HG03460 (cell line): ENCODE results near the gene CSNK2A2.

ENCODE experiments used
- ATAC-seq: cut with Tn5 transposase; IDR thresholded peaks from one replicate; pipeline ENCODE4 v1.9.1; 2021; ENCODE audit not compliant: unreplicated experiment

CSNK2A2 gene

DNA sequence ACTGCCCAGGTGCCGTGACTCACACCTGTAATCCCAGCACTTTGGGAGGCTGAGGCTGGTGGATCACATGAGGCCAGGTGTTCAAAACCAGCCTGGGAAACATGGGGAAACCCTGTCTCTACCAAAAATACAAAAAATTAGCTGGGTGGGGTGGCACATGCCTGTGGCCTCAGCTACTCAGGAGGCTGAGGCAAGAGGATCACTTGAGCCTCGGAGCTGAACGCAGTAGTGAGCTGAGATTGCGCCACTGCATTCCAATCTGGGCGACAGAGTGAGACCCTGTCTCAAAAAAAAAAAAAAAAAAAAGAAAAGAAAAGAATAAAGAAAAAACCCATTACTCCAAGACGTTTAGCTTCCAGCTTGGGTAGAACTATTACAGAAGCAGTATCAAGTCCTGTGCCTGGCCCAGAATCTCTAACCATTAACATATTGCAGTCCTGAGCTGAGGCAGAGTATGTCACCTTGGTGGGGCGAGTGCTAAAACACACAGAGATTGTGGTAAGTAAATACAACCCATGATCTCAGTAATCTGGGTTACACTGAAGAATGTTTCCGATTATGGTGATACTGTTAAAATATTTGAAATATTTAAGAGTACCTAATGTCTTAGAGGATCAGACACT lies 45.5 kb downstream of the CSNK2A2 start:
- no peak for ATAC-seq

DNA sequence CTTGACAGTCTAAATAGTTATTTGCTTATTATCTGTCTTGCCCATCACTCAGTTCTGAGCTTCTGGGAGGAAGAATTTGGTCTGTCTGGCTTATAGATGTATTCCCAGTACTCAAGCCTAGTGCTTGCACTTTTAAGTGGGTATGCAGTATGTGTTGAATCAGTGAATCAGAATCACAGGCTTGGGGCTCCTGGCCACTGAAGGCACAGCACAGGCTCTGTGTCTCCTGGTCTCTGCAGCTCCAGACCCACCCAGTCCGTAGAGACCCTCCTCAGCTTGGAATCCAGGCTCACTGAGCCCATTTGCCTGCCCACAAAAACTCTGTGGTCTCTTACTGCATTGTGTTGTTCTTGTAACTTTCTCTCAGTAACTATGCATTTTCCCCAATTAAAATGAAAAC lies 49.4 kb downstream of the CSNK2A2 start:
- ATAC-seq, result no peak

DNA sequence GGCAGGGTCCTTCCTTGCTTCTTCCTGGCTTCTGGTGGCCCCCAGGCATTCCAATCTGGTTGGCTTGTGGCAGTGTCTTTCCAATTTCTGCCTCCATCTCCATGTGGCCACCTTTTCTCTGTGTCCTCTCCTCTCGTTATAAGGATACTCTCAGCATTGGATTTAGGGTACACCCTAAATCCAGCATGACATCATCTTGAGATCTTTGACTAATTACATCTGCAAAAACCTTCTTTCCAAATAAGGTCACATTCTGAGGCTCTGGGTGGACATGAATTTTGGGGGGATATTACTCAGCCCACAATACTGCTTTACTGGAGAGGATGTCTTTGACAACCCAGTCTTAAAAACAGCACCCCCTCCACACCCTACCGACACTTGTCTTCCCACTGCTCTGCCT lies 49.8 kb downstream of the CSNK2A2 start:
- no peak for ATAC-seq

DNA sequence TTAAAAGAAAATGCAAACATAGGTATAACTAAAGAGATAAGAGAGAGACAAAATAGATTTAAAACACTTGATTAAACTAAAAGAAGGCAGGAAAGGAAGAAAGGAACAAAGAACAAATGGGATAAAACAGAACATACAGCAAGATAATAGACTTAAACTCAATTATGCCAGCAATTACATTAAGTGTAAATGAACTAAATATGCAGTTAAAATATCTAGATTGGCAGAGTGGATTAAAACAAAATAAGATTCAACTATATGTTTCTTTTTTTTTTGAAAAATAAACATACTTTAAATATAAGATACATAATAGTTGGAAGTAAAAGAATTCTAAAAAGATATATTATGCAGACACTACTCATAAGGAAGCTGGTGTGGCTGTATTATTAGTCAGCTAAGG lies 59.1 kb downstream of the CSNK2A2 start:
- ATAC-seq, result no peak

DNA sequence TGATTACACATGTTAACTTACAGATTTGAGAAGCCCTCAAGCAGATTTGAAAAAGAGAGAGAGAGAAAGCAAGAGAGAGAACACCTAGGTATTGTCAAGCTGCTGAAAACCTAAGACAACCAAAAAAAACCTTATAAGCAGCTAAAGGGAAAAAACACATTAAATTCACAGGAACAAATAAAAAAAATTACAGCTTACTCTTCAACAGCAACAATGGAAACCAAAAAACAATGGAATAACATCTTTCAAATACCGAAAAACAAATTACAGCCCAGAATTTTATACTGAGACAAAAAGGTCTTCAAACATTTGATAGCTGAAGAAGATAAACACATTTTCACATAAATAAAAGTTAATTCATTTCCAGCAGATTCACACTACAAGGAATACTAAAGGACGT lies 60.3 kb downstream of the CSNK2A2 start:
- ATAC-seq, result no peak

DNA sequence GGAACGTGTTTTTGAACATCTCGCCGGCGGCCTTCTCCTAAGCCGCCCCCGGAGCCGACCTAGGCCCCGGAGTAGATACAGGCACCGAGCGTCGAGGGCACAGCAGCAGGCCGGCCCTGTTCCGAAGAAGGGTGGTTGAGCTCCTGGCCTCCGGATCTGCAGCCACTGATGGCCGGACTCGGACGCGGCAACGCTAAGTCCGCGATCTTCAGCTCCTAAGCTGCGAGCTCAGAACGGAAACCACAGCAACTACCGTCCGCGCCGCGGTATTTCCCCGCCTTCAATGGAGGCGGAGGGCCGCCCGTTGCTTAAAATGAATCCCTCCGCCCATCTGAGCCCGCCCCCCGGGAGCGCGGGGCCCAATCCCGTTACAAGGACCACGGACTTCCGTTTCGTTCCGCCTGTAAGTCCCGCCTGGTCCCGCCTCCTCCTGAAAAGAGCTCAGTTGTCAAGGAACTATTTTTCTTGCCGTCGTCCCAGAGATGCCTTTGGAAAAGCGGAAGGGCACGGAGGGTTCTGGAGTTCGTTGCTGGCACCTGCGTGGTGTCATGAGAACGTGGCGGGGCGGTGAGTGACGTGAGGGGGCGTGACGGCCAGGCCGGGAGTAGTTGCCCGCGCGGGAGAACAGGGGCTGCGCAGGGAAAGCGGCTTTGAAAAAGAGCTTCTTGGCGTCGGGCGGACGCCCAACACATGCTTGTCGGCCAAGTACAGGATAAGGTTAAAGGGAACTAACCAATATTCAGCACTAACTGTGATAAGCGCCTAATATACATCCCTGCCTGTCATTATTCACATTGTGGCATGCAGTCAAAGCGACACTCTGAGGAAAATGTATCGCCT lies 68.6 kb downstream of the CSNK2A2 start, which contains the start of gene CFAP20:
Gene CFAP20 (minus strand): TSS at position 285 of the 840 bp plus-strand sequence. CDS start 266 bp downstream, at position 19.
- peak; percentile 78 for ATAC-seq

DNA sequence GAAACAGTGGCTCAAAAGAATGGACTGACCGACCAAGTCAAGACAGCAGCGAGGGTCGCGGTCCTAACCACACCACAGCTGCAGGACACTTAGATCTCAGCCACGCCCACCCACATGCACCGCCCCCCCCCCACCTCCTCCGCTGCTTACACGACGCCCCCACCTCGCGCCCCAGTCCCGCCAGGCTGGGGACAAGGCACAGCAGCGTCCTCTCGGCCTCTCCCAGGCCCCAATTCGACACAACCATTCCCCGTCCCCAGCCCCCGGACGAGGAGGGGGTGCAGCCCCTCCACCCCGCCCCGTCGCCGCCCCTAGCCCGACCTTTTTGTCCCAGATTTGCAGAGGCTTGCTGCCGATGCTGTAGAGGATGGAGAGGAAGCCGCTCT lies 69.2 kb downstream of the CSNK2A2 start:
- peak; percentile 14 for ATAC-seq

DNA sequence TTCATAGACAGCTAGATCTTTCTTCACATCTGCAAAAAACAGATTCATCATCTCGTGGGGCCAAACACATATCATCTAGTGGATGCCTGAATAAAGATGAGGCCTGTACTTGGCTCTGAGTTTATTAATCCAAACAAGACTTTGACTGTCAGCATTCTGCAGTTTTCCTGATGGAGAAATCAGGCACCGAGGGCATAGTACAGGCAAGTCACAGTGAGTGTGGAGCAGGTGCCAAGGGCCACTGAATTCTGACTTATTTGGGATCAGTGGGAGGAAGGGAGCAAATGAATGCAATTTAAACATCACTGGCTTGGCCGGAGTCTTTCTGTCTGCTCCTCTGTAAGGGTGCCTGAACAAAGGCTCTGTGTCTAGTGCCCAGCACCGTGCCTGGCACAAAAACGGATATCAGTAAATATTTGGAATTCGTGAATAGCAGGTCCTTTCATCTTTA lies 69.7 kb downstream of the CSNK2A2 start:
- ATAC-seq, result no peak

DNA sequence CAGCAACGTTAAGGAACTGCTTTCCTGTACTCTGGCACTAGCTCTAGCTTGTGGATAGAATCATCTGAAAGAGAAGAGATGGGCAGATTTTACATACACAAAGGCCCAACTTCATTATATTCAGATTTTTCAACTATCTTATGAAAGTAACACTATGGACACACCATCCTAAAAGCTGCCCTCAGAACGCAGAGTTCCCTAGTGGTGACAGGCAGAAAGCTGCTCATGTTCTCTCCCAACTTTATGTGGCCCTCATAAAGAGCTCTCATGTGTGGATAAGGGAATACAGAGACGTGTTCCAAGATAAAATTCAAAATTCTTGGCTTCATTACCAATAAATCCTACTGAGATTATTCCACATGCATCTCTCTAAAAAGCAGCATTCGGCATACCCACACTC lies 70.3 kb downstream of the CSNK2A2 start:
- no peak for ATAC-seq

DNA sequence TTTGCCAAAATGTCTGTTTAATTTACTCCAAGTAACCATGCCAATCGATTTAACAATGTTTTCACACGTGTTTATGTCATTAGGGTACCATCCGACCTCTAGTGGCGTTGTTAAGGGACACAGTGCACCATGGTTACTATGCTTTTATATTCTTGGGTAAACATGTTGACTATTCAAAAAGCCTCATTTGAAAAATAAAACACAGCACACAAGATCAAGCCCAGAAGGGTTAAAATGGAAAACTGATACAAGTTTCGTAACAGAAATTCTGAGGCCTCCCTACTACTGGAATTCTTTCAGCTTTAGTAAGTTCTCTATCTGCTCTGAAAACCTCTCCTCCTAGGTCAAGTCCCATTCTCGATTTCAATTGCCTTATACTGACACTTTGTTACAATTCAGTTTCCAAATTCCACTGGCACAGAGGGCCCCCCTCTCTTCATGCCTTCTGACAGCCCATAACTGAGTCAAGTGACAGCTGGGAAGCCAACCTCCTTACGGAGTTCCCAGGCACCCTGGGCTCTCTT lies 70.8 kb downstream of the CSNK2A2 start:
- ATAC-seq, result no peak

DNA sequence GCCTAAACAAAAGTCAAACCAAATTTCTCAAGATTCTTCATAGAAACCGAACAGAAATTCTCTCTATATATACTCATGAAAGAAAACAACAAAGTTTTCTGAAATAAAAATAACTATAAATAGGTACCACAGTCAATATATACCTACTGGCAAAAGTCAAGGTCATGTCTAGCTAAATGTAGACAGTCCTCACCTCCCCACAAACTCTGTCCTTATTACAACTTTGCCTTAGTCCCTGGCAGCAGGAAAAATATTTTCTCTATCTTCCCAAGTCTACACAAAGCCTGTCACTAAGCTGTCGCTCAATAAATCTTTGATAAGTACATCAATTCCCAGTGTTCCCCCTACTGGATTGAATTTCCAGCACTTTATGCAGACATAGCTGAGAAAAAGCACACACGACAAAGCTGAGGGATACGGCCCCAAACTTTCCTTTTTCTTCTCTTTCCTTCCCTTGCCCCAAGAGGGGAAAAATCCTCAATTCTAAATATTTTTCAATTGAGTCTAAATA lies 71.4 kb downstream of the CSNK2A2 start:
- ATAC-seq, result no peak

DNA sequence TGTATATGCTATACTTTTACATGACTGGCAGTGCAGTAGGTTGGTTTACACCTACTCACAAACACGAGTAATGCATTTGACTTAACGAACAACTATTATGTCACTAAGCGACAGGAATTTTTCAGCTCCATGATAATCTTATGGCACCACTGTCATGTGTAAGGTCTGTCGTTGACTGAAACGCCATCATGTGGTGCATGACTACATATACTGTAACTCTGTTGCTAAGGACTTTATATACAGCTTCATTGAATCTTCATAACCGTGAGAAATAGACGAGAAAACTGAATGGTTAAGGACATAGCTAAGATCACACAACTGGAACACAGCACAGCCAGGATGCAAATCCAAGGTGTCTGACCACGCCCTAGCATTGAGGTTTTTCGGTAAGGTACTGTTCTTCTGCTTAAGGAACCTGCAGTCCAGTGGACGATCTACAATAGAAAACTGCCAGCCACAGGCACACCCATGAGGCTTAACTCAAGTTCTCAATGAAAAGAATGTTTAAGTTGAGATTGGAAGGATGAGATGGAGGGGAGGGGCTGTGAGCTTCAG lies 72.0 kb downstream of the CSNK2A2 start:
- ATAC-seq, result no peak

DNA sequence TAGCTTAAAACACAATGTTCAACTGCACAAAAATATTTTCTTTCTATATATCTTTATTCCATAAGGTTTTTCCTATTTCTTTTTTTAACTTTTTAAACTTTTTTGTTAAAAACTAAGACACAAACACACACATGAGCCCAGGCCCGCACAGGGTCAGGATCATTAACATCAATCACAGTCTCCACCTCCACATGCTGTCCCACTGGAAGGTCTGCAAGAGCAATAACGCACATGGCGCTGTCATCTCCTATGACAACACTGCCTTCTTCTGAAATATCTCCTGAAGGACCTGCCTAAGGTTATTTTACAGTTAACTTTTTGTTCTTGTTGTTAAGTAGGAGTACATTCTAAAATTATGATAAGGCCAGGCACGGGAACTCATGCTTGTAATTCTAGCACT lies 72.9 kb downstream of the CSNK2A2 start:
- ATAC-seq, result no peak

DNA sequence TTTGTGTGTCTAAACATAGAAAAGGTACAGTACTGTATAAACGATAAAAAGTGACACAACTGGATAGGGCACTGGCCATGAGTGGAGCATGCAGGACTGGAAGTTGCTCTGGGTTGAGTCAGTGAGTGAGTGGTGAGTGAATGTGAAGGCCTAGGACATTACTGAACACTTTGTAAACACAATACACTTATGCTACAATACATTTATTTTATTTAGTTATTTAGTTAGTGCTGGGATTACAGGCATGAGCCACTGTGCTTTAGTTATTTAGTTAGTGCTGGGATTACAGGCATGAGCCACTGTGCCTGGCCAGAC lies 73.3 kb downstream of the CSNK2A2 start:
- no peak for ATAC-seq

DNA sequence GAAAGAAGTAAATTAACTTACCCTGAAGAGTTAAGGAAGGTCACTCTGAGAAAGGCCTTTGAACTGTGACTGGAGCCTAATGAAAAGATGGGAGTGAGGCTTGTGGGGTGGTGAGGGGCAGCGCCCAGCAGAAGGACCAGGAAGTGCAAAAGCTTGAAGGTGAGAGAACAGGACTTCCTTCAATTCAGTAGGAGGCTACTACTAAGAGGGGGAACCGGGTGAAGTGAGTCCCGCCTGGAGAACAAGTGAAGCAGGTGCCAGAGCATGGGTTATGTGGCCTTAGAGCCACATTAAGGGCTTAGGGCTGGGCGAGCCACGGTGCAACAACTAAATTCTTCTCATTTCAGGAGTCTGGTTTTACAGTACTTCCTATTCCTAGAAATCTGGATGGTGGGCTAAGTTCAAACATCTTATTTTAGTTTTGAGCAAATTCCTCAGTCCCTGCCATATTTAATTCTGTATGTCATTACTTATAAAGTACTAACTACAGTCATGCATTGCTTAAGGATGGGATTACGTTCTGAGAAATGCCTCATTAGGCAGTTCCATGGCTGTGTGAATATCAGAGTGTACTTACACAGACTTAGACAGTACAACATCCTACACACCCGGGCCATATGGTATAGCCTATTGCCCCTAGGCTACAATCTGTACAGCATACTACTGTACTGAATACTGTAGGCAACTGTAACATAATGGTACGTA lies 73.9 kb downstream of the CSNK2A2 start:
- no peak for ATAC-seq

DNA sequence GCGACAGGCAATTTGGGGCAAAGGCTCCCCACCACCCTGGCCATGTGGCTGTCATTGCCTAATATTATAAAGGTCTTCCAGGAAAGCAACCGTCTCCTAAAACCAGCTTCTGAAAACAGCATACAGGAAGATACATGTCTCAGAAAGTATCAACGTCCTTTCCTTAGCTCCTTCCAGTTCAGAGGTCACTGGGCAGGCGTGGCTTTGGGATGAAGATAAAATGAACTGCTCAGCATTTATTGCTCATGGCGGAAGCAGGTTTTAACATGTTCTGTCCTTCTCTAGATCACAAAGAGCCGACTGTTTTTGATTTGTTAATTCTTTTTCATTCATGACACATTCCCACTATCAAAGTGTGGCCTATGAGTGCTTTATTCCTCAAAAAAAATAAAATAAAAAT lies 76.8 kb downstream of the CSNK2A2 start:
- ATAC-seq, result no peak

DNA sequence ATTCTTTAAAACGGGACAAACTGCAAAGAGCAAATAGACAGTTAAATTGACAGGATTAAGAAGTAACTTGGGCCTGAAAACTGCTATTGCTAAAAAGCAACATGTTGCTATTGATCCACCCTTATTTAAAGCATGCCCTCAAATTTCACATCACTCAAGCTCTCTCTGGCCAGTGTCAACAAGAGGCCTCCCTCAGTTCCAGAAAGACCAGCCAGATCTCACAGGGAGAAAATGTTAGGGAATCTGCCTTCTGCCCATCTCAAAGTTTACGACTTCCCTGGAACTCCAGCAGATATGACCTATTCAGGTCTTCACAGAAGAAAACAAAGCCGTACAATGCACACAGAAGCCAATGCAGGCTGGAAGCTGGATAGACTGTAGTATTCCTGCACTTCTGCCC lies 77.7 kb downstream of the CSNK2A2 start:
- ATAC-seq, result no peak

DNA sequence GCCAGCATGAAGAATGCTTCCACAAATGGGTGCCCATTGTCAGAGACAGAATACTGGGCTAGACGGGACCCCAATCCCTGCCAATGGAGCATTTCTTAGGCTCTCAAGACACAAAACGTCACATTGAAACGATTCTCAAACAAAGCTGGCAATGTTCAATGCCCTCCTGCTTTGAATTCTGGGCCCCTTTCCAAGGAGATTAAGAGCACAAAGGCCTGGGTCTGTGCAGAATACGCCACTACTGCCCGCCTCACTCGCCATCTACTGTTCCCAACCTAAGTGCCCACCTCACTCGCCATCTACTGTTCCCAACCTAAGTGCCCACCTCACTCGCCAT lies 78.4 kb downstream of the CSNK2A2 start:
- ATAC-seq, result no peak

DNA sequence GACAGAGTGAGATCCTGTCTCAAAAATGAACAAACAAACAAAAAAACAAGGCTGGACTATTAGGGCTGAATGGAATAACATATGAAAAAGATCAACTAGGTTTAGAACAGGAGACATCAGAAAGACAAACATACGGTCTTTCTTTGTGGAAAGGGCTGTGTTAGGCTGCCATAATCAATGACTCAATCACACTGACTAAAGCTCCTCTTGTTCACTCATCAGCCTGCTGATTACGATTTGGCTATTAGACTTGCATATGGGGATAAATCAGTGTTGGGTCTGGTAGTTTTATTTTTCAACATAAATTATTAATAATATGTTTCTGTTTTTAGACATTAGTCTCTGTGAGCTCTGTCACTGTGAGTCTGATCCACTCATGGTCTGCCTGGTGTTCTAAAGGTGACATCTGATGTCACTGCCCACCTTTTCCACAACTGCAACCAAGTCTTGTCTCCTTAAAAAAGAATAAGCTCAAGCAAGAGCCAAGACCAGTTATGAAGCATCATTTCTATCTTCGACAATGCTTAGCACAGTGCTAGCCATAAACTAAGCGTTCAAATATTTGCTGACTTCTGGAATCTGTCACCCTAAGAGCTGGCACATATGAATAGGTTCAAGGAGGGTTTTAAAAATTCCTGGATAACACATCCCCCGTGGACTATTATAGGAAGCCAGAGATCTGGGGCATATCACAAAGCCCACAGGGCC lies 79.0 kb downstream of the CSNK2A2 start:
- ATAC-seq, result no peak

DNA sequence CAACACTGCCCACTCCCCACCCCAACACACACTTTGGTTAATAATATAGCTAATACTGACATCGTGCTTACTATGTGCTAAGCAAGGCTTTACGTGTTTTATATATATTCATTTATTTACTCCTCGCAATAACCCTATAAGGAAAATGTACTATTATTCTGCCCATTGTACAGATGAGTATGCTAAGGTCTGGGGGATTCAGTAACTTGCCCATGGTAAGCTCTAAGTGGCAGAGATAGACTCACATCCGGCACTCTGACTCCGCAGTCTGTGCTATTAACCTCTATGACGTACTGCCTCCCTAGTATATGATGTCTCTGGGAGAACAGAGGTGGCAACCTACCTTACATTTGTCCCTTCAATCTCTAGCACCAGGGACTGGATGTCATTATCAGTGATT lies 81.4 kb downstream of the CSNK2A2 start:
- no peak for ATAC-seq

DNA sequence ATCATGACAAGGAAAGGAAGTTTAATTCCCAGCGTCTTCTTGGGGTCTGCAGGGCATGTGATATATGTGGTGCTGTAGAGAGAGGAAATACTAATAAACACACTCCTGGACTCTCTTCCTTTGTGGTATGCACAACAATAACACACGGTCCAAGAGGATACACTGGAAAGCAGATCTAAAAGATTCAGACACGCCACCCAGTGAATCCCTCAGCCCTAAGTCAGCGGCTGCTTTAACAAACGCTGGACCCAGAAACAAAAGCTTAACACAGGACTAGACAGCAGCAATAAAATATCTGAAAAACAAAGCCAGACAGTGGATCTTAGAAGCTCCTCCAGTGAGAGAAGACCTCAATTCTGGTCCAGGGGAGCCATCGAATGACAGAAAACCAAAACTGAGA lies 81.8 kb downstream of the CSNK2A2 start:
- ATAC-seq, result no peak
